Measurements from ENCODE around the gene PCARE.

DNA sequence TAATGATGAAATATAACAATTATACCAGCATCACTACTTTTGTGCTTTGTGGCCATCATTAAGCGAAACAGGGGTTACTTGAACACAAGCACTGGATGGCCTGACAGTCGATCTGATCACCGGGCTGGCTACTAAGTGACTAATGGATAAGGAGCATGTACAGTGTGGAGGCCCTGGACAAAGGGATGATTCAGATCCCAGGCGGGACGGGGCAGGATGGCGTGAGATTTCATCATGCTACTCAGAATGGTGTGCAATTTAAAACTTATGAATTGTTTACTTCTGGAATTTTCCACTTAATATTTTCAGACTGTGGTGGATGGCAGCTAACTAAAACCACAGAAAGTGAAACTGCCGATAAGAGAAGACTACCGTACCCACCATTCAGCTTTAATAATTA, 33.9 kb upstream of the PCARE start:
- TF ChIP-seq POLR2AphosphoS5 (IDR thresholded peaks at IDR 0.05; ENCODE audit: low read depth, low read length) (no peak), POLR2A (IDR thresholded peaks at IDR 0.05; ENCODE audit: low read depth, low read length) (no peak)
